Activated CD4-positive, alpha-beta T cell treated with anti-CD3 and anti-CD28 coated beads for 36 hours (primary cell): ENCODE results near the gene DLGAP1. TPM values are rescaled to one million over a fixed set of nuclear protein-coding genes. Genes with fewer than 3 reads are reported as not detected.

Experiments used
- ATAC-seq: fragments of 200-7000 bp; cut with Tn5 transposase; one replicate; pipeline ENCODE4 v1.10.0; 2021; ENCODE audit warnings: mild to moderate bottlenecking, moderate library complexity
- CTCF ChIA-PET: fragments of 350-600 bp; sonication (Branson Sonifier 250); formaldehyde crosslinking; loops from one replicate; lab custom pipeline; 2021; ENCODE audit warnings: antibody characterized with exemption; lab: Charles Lee
- POLR2A ChIA-PET: fragments of 350-600 bp; sonication (Branson Sonifier 250); formaldehyde crosslinking; loops from one replicate; lab custom pipeline; 2021; ENCODE audit warnings: antibody characterized with exemption, inconsistent platforms; lab: Charles Lee
- DNase-seq: peaks from one replicate; pipeline ENCODE4 v3.0.0-alpha.2; 2020
- H3K27ac Mint-ChIP-seq: one replicate; pipeline ENCODE4 v1.8.0; 2021; ENCODE audit warnings: mixed read lengths
- H3K27me3 Mint-ChIP-seq: one replicate; pipeline ENCODE4 v1.8.0; 2021; ENCODE audit warnings: mixed read lengths
- H3K36me3 Mint-ChIP-seq: one replicate; pipeline ENCODE4 v1.8.0; 2021; ENCODE audit warnings: low read depth, mixed read lengths
- H3K4me1 Mint-ChIP-seq: one replicate; pipeline ENCODE4 v1.8.0; 2021; ENCODE audit warnings: mixed read lengths
- H3K4me3 Mint-ChIP-seq: one replicate; pipeline ENCODE4 v1.8.0; 2021; ENCODE audit warnings: mild to moderate bottlenecking, moderate library complexity, mixed read lengths
- H3K9me3 Mint-ChIP-seq: one replicate; pipeline ENCODE4 v1.8.0; 2021; ENCODE audit warnings: low read depth, mixed read lengths
- intact Hi-C, 2 experiments: fragments of 100-400 bp; cut with DNase I in 1 of 2; cut with micrococcal nuclease in 1 of 2; formaldehyde crosslinking; loops; one replicate each; pipeline versions ENCODE4 v1.14.2 to v1.15.1; 2022 to 2024; cut with DNase I, micrococcal nuclease
- total RNA-seq, 2 experiments: library from RNA; stranded (reverse); gene quantifications; one replicate each; pipeline ENCODE4 v1.2.3, GENCODE V29; 2021

Gene DLGAP1
- total RNA-seq, 2 experiments from 2014 or later = 0.14 TPM; not detected in 1

DNA sequence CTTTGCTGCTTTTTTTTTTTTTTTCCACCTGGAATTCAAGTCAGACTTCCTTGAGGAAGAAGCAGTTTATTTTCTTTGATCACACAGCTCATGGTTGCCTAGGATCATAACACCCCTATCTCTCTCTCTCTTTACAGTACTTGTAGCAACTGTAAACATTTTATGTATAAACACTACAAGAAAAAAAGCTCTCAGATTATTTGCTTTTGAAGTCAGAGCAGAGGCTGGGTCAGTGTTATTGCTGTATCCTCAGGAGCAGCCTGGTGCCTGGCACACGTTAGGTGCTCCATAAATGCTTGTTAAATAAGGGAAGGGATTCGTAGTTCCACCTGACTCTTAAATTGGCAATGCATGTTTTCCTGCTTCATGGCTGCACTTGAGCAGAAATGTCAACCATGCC, 783.9 kb downstream of the DLGAP1 start:
- no peaks in the 10 kb centered on the region for H3K36me3 Mint-ChIP-seq
- H3K27ac Mint-ChIP-seq = no peak overlapping the region
- POLR2A ChIA-PET = no interaction called here
- intact Hi-C loops = no loop called here
- ATAC-seq = no peak
- H3K27me3 Mint-ChIP-seq = peaks cover 3% of the 10 kb centered on the region
- CTCF ChIA-PET = interaction anchor here (1.1 to 2.0 kb wide), 3 partner anchors 8 to 374 kb away, joined by 3 to 5 read pairs (median 4); no protein-coding TSS in a partner anchor
- DNase-seq = no peak
- no peak overlapping the region for H3K4me3 Mint-ChIP-seq
- H3K4me1 Mint-ChIP-seq = peaks cover 1% of the 10 kb centered on the region
- H3K9me3 Mint-ChIP-seq = no peaks in the 10 kb centered on the region

- ATAC-seq (no peak), DNase-seq (no peak)
- Mint-ChIP-seq H3K9me3 (no peaks in the 10 kb centered on the region), H3K27ac (no peak overlapping the region), H3K27me3 (peaks cover 3% of the 10 kb centered on the region), H3K4me3 (no peak overlapping the region), H3K36me3 (no peaks in the 10 kb centered on the region), H3K4me1 (peaks cover 19% of the 10 kb centered on the region)
- POLR2A ChIA-PET = no interaction called here
- CTCF ChIA-PET = interaction anchor here (0.6 to 2.0 kb wide), 3 partner anchors 64 to 390 kb away, joined by 3 to 6 read pairs (median 5); no protein-coding TSS in a partner anchor
- intact Hi-C loops = loop anchor here in 1 of 2 experiments (10.0 kb wide), 1 partner anchor 55 kb away; no protein-coding TSS in a partner anchor
These were observed 785.7 kb downstream of the DLGAP1 start for GRCh38 chr18:3669376-3669775.

DNA sequence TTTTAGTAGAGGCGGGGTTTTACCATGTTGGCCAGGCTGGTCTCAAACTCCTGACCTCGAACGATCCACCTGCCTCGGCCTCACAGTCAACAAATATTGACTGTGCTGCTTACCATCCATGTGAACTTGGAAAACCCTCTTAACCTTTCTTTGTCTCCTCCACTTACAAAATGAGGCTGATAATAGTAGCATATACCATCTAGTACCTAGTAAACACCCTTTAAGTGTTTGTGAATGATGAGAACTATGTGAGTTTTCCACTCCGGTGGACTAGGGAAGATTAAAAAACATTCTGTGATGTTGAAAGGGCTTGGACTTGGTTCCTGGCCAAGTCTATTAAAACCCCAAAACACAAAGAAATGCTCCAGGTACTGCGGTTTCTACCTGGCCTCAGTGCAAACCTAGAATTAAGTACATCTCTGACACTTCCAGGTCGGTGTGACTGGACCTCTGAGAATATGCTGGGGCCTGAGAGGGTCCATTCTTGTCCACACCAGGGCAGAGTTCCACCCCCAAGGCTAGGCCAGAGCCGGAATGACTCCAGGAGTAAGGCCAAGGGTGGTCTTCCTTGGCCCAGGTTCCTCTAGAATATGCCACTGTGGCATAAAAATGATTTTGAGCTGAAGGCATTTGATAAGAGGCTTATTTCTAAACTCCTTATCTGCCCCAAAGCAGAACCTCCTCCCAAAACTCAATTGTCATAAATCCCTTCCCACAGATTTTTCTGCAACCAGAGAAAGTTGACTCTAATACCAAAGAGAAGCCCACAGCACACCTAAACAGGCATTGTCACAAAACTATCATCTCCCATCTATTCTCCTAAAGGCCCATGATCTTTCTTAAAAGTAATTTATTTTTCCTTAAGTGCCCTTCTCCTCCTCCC, 787.6 kb downstream of the DLGAP1 start:
- Mint-ChIP-seq H3K9me3 (peaks cover 3% of the 10 kb centered on the region), H3K36me3 (no peaks in the 10 kb centered on the region), H3K27ac (no peak overlapping the region), H3K4me1 (peaks cover 21% of the 10 kb centered on the region), H3K4me3 (no peak overlapping the region), H3K27me3 (no peaks in the 10 kb centered on the region)
- intact Hi-C loops = loop anchor here (2.0 to 10.0 kb wide), 4 partner anchors 57 to 81 kb away; no protein-coding TSS in a partner anchor
- ChIA-PET CTCF (interaction anchor here (0.5 to 3.8 kb wide), 44 partner anchors 10 to 695 kb away, joined by 3 to 158 read pairs (median 6); no protein-coding TSS in a partner anchor), POLR2A (interaction anchor here (1.5 kb wide), 1 partner anchor 25 kb away, joined by 4 read pairs; no protein-coding TSS in a partner anchor)
- ATAC-seq (no peak), DNase-seq (no peak)

- H3K4me3 Mint-ChIP-seq = no peak overlapping the region
- H3K27me3 Mint-ChIP-seq = no peaks in the 10 kb centered on the region
- POLR2A ChIA-PET = interaction anchor here (1.5 kb wide), 1 partner anchor 24 kb away, joined by 4 read pairs; no protein-coding TSS in a partner anchor
- CTCF ChIA-PET = interaction anchor here (0.5 to 3.8 kb wide), 89 partner anchors 9 to 694 kb away, joined by 3 to 158 read pairs (median 5); no protein-coding TSS in a partner anchor
- H3K27ac Mint-ChIP-seq = no peak overlapping the region
- DNase-seq = no peak
- ATAC-seq = no peak
- peaks cover 29% of the 10 kb centered on the region for H3K4me1 Mint-ChIP-seq
- intact Hi-C loops = loop anchor here (1.0 to 10.0 kb wide), 9 partner anchors 58 to 385 kb away; no protein-coding TSS in a partner anchor
- peaks cover 3% of the 10 kb centered on the region for H3K9me3 Mint-ChIP-seq
- no peaks in the 10 kb centered on the region for H3K36me3 Mint-ChIP-seq
These were observed 788.4 kb downstream of the DLGAP1 start for GRCh38 chr18:3666526-3667254.

- Mint-ChIP-seq H3K36me3 (no peaks in the 10 kb centered on the region), H3K4me3 (peak overlapping the region; percentile 28), H3K4me1 (peaks cover 36% of the 10 kb centered on the region), H3K27me3 (no peaks in the 10 kb centered on the region), H3K27ac (peak overlapping the region; percentile 17), H3K9me3 (peaks cover 3% of the 10 kb centered on the region)
- CTCF ChIA-PET = interaction anchor here (0.7 to 3.8 kb wide), 95 partner anchors 9 to 422 kb away, joined by 3 to 158 read pairs (median 5); no protein-coding TSS in a partner anchor
- POLR2A ChIA-PET = interaction anchor here (0.6 to 1.5 kb wide), 2 partner anchors 24 to 370 kb away, joined by 3 to 4 read pairs; no protein-coding TSS in a partner anchor
- intact Hi-C loops = loop anchor here (1.0 to 10.0 kb wide), 9 partner anchors 59 to 385 kb away; no protein-coding TSS in a partner anchor
- ATAC-seq (peak; percentile 64), DNase-seq (peak; percentile 81)
These were observed 789.2 kb downstream of the DLGAP1 start for GRCh38 chr18:3665780-3666525.

DNA sequence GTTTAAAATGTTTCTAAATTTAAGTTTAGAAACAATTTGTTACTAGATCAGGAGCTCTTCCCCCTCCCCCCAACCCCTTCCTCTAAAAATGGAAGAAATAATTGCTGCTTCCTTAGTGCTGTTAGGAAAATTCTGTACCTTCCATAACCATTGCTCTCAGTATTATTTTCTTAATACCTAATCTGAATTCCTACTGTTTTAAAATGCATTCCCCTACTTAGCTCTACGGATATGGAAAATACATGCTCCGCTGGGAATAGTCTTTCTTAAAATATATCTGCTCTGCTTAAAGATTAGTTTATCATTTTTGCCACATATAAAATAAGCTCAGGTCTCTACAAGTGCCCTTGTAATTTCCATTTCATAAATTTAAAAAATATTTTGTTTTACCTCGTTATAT, 789.9 kb downstream of the DLGAP1 start:
- ATAC-seq = no peak
- peaks cover 3% of the 10 kb centered on the region for H3K9me3 Mint-ChIP-seq
- H3K36me3 Mint-ChIP-seq = no peaks in the 10 kb centered on the region
- H3K27ac Mint-ChIP-seq = no peak overlapping the region
- no peak for DNase-seq
- no peaks in the 10 kb centered on the region for H3K27me3 Mint-ChIP-seq
- intact Hi-C loops = loop anchor here in 1 of 2 experiments (10.0 kb wide), 1 partner anchor 60 kb away; no protein-coding TSS in a partner anchor
- ChIA-PET CTCF (interaction anchor here (0.7 to 3.8 kb wide), 49 partner anchors 9 to 406 kb away, joined by 3 to 158 read pairs (median 8); no protein-coding TSS in a partner anchor), POLR2A (no interaction called here)
- H3K4me3 Mint-ChIP-seq = no peak overlapping the region
- peaks cover 39% of the 10 kb centered on the region for H3K4me1 Mint-ChIP-seq

DNA sequence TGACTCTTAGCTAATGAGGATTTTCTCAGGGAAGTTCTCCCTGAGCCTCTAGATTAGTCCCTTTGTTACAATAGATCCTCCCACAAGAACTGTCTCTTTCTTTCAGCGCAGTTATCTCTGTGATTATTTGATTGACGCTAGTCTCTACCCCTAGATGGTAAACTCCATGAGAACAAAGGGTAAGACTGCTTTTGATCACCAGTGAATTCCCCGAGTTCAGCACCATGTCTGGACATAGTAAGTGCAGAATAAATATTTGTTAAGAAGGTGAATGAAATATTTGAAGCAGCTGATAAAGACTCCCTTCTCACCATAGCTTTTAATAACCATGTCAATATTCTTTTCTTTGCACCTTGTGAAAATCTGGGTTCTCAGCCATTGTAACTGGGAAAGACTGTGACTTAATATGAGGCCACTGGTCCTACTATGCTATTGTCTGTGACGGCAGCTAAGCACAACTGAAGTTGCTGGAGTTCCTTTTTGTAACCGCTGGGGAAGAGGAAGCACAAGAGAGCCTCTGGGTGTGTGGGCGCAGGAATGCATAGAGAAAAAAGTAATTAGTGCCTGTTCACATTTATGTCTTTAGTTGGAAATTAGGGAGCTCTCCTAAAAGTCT, 790.4 kb downstream of the DLGAP1 start:
- H3K36me3 Mint-ChIP-seq = no peaks in the 10 kb centered on the region
- intact Hi-C loops = loop anchor here in 1 of 2 experiments (10.0 kb wide), 1 partner anchor 60 kb away; no protein-coding TSS in a partner anchor
- H3K27ac Mint-ChIP-seq = peak overlapping the region; percentile 55
- DNase-seq = peak; percentile 41
- H3K4me3 Mint-ChIP-seq = no peak overlapping the region
- no peaks in the 10 kb centered on the region for H3K27me3 Mint-ChIP-seq
- ChIA-PET CTCF (interaction anchor here (0.7 to 3.8 kb wide), 32 partner anchors 11 to 418 kb away, joined by 3 to 158 read pairs (median 8); no protein-coding TSS in a partner anchor), POLR2A (interaction anchor here (0.6 kb wide), 1 partner anchor 194 kb away, joined by 3 read pairs; no protein-coding TSS in a partner anchor)
- H3K4me1 Mint-ChIP-seq = peaks cover 39% of the 10 kb centered on the region
- peak; percentile 33 for ATAC-seq
- H3K9me3 Mint-ChIP-seq = peaks cover 3% of the 10 kb centered on the region

DNA sequence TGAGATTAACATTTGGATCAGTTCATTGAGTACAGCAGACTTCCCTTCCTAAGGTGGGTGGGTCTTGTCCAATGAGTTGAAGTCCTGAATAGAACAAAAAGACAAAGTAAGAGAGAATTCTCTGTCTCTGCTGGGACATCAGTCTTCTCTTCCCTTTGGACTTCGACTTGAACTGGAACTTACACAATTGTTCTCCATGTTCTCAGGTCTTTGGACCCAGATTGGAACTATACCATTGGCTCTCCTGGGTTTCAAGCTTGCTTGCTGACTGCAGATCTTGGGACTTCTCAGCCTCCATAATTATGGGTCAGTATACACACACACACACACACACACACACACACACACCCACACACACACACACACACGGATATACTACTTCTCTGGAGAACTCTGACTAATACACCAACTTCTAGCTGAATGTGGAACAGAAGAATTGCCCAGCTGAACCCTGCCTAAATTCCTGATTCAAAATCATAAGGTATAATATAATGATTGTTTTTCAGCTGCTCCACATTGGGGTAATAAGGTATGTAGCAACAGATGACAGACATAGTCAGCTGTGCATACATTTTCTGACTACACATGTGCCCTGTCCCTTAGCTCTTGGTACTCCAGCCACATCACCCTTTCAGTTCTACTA, 791.1 kb downstream of the DLGAP1 start:
- Mint-ChIP-seq H3K27me3 (no peaks in the 10 kb centered on the region), H3K9me3 (peaks cover 3% of the 10 kb centered on the region), H3K4me1 (peaks cover 39% of the 10 kb centered on the region), H3K36me3 (no peaks in the 10 kb centered on the region), H3K4me3 (no peak overlapping the region), H3K27ac (no peak overlapping the region)
- CTCF ChIA-PET = interaction anchor here (0.7 to 3.8 kb wide), 20 partner anchors 11 to 418 kb away, joined by 3 to 158 read pairs (median 15); no protein-coding TSS in a partner anchor
- POLR2A ChIA-PET = interaction anchor here (0.6 kb wide), 2 partner anchors 140 to 193 kb away, joined by 3 read pairs; no protein-coding TSS in a partner anchor
- no peak for ATAC-seq
- intact Hi-C loops = loop anchor here (2.0 to 10.0 kb wide), 2 partner anchors 61 to 209 kb away; no protein-coding TSS in a partner anchor
- no peak for DNase-seq

GRCh38 chr18:3661989-3662388, 793.1 kb downstream of the DLGAP1 start:
- Mint-ChIP-seq H3K4me3 (no peak overlapping the region), H3K4me1 (peaks cover 39% of the 10 kb centered on the region), H3K27me3 (no peaks in the 10 kb centered on the region), H3K27ac (peak overlapping the region; percentile 13), H3K9me3 (peaks cover 3% of the 10 kb centered on the region), H3K36me3 (no peaks in the 10 kb centered on the region)
- ATAC-seq (peak; percentile 50), DNase-seq (no peak)
- ChIA-PET POLR2A (interaction anchor here (1.1 kb wide), 1 partner anchor 135 kb away, joined by 3 read pairs; no protein-coding TSS in a partner anchor), CTCF (interaction anchor here (0.7 to 2.6 kb wide), 7 partner anchors 9 to 380 kb away, joined by 3 to 10 read pairs (median 6); no protein-coding TSS in a partner anchor)
- intact Hi-C loops = loop anchor here (1.0 to 10.0 kb wide), 3 partner anchors 9 to 207 kb away; no protein-coding TSS in a partner anchor
